GM21526 (cell line): Measurements from ENCODE around the gene SLC12A1.

ENCODE experiments used
- ATAC-seq: cut with Tn5 transposase; IDR thresholded peaks from one replicate; pipeline ENCODE4 v1.9.1; 2021; ENCODE audit warnings: moderate library complexity; ENCODE audit not compliant: unreplicated experiment, low FRiP score

Gene SLC12A1

DNA sequence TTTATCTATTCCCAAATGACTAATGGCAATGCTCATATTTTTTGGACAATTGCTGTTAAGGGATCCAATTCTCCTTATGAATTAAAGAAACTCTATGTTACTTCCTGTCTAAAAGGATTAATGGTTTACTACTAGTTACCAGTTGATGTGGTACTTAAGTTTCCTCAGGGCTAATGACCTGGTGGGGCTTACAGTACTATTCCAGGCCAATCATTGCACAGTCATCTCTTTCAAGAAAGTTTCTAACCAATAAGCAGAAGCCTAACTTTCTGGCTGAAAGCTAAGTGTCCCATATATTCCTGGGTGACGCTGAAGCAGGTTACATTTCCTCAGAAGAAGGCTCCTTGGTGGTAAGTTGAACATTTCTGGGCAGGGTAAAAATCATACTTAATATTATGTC is at the start of gene SLC12A1:
Gene SLC12A1 (plus strand): TSS at position 322 of the 400 bp plus-strand sequence. CDS start 1,418 bp downstream, outside the sequence.
- ATAC-seq, result no peak

DNA sequence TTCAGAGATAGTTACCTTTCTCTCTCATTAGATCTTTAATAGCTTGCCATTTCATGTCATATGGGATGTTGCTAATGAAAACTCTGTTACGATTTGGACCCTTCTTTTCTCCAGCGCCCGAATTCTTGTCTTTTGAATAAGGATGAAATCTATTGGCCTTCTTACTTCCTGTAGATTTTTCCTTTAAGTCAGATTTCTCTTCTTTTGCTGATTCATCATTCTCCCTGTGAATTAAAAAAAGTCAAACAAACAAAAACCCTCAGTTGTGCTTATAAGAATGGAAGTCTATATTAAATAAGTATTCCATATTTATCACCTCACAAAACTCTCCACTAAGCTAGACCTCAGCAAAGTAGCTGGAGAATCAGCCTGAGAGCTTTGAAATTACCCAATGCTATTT is 37.5 kb upstream of the SLC12A1 start:
- no peak for ATAC-seq

DNA sequence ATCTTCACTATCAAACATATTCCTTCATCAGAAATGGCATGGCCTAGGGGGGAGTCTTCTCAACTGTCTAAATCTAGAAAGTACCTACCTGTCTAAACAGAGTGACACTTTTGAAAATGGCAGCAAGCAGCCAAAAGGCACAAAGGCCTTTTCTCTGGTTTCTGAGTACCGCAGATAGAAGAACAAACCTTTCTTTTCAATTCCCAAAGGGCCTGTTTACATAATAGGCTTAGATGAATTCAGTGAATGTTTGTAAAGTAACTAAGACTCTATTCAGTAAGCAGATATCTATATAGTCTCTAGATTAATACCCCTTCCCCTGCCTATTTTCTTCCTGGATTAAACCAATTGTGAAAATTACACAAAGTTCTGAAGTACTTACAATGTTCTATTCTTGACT is 35.1 kb upstream of the SLC12A1 start:
- ATAC-seq, result no peak

DNA sequence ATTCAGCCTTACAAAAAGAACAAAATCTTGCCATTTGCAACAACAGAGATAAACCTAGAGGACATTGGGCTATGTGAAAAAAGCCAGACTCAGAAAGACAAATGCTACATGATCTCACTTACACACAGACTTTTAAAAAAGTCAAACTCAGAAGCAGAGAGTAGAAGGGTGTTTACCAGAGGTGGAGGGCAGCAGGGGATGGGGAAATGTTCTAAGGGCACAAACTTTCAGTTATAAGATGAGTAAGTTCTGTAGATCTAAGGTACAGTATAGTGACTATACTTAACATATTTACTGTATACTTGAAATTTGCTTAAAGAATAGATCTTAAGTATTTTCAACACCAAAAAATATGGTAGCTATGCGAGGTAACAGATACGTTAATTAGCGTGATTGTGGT is 31.0 kb upstream of the SLC12A1 start:
- no peak for ATAC-seq

- ATAC-seq, result no peak
Measured at GRCh38 chr15:48176112-48176511, 30.0 kb upstream of the SLC12A1 start.

DNA sequence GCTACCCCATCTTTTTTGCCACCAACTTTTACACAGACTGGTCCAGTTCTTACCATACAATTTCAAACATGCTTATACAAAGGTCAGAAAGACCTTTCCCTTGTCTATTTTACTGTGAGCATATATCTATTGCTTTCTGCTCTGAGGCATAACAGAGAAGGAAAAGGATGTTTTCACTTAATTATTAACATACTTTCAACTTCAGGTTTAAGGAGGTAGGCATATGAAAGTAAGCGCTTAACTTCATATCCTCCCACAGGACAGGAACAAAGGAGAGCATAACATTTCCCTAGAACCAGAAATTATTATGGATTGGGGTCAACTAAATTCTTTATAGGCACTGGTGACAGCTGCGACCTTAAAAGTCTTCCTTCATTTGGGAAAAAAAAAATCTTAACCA is 29.1 kb upstream of the SLC12A1 start:
- ATAC-seq, result no peak

DNA sequence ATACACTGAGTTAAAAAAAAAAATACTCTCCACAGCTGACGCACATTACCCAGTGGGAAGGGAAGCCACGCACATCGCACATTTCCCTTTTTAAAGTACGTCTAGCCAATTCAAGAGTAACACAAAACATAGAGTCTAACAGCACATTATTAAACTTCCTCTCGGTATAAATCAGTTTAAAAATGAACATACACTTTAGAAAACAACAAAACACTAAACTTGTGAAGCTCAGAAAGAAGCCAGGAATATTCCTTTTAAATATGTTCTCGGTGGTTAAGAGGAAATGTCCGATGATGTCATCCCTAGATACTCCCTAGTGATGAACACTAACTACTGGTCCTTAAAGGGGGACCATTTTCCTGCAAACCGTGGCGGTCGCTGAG is 28.7 kb upstream of the SLC12A1 start:
- peak; percentile 64 for ATAC-seq

DNA sequence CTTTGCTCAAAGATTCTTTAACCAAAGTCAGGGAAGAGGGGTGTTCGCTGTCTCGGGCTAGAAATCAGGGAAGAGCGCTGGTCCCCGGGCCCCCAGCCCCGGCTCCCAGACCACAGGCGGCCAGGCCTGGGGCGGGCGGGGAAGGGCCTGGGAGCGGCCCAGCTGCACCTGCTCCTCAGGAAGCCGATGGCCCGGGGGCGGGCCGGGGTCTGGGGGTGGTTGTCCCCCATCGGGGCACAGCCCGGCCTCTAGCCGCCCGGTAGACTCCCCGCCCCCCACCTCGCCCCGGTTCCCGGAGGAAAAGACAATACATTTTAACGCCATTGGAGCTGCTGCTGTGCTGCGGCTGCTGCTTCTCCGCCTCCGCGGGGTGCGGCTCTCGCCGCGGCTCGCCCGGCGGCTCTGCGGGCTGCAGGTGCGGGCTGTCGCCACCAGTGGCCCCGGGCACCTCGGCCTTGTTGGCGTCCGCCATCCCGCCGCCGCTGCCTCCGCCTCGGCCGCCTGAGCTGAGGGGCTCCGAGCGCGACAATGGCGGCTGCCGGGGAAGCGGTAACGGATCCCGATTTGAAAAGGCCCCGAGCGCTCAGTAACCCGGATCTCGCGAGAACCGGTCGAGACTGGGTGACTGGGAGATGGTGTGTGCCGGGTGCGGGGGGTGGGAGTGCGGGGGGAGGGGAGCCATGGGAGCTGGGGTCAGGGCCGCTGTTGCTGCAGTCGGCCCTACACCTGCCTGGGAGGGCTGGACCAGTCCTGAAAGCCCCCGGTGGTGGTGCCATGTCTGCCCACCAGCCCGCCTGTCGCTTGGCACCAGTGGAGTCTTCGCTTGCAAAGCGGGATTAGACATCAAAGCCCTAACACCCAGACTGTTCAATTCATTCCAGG is 28.1 kb upstream of the SLC12A1 start, which contains the start of gene MYEF2:
Gene MYEF2 (minus strand): TSS at position 530 of the 882 bp plus-strand sequence. CDS start 58 bp downstream, at position 472.
- peak; percentile 75 for ATAC-seq

- ATAC-seq, result no peak
Measured at GRCh38 chr15:48178648-48178931, 27.5 kb upstream of the SLC12A1 start.

DNA sequence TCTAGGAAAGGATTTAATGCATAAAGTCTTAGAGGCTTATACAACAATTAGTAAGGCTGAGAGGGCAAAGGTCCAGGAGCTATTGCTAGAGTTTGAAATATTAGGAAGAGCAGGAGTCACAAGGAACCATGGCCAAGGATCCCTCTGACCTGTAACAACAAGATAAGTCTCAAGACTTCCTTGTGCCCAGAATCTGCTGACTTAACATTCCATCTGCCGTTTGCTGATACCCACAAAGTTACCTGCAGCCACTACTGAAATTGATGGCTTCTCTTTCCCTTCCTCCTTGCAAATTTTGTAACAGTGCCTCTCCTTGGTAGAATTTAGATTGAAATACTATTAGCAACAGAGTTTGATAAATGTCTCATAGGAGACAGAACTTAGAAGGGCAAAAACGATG is 23.4 kb upstream of the SLC12A1 start:
- no peak for ATAC-seq

GRCh38 chr15:48185529-48185928 is 20.6 kb upstream of the SLC12A1 start:
- no peak for ATAC-seq

GRCh38 chr15:48186271-48186670 is 19.8 kb upstream of the SLC12A1 start:
- no peak for ATAC-seq

DNA sequence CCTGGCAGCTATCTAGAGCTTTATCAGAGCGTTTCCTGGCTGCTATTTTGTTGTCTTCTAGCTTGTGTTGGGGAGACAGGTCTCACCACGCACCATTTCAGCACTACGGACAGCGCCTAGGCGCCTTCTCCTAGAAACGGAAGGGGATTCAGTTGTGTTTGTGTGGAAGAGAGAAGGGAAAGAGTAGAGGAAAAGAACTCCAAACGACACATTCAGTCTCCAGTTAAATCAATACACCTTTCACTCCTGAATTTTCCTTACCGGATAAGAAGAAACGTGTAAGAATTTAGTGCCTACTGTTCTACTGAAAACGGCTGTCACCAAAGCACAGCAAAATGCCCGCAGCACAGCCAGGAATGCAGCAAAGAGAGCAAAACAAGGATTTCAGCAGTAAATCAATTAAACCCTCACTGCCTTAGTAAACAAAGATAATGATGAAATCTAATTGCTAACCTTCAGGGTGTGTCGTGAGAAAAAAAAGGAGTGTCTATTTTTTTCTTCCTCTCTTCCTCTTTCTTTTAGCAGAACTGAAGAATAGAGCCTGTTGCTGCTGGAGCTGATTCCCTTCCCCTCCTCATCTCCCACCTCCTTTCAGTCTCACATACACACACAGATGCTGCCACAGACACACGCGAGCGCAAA is 15.0 kb upstream of the SLC12A1 start:
- ATAC-seq, result no peak

DNA sequence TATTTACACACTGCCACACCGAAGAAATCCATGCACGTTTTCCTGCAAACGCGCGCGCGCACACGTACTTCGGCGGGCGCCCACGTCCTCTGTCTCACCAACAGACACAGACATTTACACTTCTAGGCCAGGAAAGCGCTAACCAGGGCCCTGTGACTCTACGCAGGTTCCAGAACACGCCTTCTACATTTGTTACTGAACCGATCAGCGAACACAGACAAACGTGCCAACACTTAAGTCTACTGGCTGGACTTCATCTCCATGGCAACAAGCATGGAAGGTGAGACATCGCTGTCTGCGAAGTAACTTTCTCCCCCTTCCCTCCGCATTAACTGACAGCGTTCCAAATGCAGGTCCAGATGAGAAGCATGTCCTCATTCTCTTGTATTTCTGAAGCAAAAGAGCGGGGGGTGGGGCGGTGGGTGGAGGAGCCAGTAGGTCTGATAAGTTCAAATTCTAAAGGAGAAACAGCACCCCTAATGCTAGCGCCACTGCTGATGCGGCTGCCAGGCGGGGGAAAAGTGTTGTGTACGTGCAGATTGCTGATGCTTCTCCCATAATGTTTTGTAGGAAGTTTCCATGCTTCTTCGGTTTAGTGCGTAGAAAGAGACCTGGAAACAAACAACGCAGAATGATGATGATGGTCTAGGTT is 14.4 kb upstream of the SLC12A1 start, which contains the start of gene CTXN2:
Gene CTXN2 (plus strand): TSS at position 92 of the 652 bp plus-strand sequence. CDS start 9,636 bp downstream, outside the sequence.
- no peak for ATAC-seq

GRCh38 chr15:48202068-48202467 is 4.0 kb upstream of the SLC12A1 start:
- no peak for ATAC-seq

DNA sequence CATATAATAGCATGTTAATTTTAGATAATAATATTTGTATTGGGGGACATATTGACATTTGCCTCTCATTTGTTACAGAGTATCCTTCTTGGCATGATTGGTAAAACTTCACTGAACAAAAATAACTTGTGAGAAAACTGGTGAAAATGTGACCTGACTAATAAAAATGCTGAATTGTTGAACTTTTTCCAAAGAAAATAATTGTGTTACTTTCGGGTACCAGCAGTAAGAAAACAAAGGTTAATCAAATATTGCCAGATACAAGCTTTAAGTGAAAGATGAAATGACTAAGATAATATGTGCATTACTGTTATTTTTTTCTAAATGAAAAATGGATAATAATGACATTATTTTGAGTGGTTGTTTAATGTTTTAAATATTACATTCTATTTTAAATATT is 15.2 kb downstream of the SLC12A1 start:
- no peak for ATAC-seq

GRCh38 chr15:48221885-48222284 is 15.8 kb downstream of the SLC12A1 start:
- no peak for ATAC-seq

- no peak for ATAC-seq
Measured at GRCh38 chr15:48222627-48223026, 16.5 kb downstream of the SLC12A1 start.

- ATAC-seq, result no peak
Measured at GRCh38 chr15:48225771-48226170, 19.7 kb downstream of the SLC12A1 start.

DNA sequence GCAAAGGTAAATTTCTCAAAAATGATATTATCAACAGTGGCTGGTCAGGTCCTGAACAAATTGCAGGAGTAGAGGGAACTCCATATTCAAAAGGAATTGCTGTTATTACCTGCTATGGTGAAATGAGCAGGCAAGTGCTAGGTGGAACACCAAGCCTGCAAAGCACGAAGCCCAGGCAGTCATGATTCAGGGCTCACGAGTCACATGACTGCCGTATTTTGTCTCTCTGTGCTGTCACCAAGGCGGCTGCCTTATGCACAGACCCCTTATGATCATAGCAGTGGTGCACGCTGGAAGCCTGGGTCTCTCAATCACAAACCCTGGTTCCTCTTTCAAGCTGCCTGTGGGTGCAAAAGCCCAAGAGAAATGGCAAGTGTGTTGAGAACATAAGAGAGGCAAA is 24.4 kb downstream of the SLC12A1 start:
- ATAC-seq, result no peak

- no peak for ATAC-seq
Measured at GRCh38 chr15:48233246-48233645, 27.1 kb downstream of the SLC12A1 start.
